GM21515 (cell line): ENCODE data around the gene WDR90.
"Not testable (repeated sequence)": the region's sequence is repeated elsewhere in the genome, so short reads cannot be mapped to it uniquely, and the experiment has no call there.

Experiments
- ATAC-seq: cut with Tn5 transposase; IDR thresholded peaks from one replicate; pipeline ENCODE4 v1.9.1; 2021; ENCODE audit not compliant: unreplicated experiment

The WDR90 gene

DNA sequence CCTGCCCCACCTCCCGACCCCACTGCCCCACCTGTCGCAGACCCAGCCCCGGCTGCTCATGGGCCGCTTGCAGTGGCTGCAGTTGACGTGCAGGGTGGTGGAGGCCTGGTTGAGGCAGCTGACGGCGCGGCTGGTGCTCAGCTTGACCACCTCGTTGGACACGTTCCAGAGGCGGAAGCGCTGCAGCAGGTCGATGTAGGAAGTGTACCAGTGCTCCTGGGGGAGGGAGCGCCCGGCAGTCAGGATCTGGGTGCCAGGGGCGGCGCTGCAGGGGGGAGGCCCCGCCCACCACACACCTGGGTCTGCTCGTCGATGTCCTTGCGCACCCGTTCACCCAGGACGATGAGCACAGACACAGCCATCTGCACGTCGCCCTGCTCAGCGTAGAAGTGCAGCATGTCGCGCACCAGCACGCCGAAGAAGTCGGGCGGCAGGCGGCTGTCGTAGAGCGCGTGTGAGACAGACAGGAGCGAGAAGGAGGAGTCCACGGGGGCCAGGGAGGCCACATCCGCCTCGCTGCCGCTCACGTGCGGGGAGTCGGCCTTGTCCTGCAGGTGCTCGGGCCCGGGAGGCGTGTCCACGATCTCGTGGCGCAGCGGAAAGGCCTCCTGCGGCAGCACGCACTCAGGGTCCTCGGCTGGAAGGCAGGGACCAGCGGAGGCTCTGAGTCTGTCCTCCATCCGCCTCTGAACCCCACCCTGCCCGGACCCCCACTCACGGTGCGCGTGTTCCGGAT lies 36.0 kb downstream of the WDR90 start:
- ATAC-seq, result no peak

DNA sequence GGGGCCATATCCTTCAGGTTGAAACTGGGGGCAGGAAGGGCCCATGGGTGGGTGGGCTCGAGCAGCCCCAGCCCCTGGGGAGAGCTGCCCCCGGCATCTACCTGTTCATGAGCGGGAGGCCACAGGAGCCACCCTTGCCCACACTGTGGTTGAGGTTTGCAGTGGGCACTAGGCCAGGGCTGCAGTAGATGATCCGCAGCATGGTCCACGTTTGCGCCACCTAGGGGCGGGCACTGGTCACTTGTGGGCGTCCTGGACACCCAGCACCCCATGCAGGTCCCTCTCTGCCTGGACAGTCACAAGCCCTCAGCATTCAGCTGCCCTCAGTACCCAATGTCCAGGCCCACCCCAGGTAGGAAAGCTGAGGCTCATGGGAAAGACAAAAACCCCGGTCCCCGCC lies 36.8 kb downstream of the WDR90 start:
- ATAC-seq, result no peak

DNA sequence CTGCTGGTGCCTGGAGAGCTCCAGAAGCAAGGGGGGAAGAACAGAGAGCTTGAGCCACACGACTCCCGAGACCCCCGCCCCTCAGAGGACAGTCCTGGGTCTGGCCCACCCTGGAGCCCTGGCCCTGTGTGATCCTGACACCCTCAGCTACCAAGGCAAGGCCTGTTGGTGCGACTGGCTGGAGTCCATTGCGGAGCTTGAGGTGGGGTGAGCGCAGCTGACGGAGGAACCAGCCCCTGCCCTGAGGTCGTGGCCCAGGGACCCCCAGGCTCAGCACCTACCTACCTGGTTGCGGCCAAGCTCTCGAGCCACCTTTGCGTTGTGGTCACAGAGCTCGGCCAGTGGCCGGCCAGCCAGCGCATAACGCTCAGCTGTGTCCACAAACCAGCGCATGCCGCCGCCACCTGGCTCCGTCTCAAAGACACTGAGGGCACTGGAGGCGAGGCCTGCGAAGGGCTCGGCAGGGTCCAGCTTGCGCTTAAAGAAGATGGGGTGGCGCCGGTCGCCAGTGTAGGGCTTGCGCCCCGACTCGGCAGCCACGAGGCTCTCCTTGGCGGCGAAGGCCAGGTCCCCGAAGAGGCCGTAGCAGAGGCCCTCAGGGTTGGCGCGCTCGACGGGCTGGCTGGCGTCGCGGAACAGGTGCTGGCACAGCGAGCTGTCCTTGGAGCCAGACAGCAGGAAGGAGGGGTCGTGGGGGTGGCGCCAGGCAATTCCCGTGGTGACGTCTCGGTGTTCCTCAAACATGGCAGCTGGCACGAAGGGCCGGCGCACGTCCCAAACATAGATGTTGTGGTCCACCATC lies 37.5 kb downstream of the WDR90 start:
- ATAC-seq, result no peak

DNA sequence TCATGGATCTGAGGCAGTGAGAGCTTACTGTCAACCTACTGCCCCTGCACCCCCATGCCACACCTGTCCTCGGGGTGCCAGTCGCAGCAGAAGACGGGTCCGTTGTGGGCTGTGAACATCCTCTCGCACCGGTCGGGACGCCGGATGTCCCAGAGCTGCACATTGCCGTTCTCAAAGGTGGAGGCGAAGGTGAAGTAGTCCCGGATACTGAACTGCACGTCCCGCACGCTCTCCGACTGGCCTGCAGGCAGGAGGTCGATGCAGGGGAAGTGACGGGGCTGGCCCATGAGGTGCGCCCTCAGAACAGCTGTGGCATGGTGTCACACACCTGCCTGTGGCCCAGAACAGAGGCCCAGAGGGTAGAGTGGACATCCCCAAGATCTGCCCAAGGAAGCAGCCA lies 38.3 kb downstream of the WDR90 start:
- ATAC-seq, result no peak

DNA sequence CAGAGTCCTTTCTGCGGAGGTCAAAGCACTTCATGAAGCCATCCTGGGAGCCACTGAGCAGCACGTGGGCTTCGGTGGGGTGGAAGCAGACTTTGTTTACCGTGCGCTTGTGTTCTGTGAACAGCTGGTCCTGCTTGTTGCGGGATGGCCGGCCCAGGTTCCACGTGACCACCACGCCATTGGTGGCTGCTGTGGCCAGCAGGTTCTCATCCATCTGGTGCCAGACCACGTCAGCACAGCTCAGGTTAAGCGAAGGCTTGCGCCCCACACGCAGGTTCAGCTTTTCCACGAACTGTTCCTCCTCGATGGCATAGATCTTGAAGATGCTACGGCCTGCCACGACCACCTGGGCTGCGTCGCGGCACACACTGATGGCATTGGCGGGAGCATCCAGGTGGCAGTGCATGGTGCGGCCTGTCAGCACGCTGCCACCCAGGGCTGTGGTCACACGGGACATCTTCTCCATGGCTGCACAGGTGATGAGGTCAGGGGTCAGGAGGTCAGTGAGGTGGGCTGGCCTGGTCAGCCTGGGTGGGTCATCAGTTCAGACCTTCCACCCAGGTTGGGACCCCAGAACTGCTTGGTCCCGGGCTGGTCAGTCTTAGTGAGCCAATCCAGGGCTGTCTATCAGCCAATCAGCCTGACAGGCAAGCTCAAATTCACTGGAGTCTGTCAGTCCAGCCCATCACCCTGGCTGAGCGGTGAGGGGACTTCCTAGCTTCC lies 40.2 kb downstream of the WDR90 start:
- no peak for ATAC-seq

DNA sequence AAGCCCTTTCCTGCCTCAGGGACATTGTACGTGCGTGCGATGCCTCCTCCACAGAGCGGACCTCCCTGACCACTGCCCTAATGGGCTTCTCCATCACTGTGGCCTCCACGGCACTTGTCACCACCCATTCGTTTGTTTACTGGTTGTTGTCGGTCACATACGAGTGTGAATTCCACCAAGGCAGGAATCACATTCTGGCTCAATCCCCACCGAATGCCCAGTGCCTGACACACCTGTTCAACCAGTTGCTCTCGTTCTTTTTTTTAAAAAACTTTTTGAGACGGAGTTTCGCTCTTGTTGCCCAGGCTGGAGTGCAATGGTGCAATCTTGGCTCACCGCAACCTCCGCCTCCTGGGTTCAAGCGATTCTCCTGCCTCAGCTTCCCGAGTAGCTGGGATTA lies 42.1 kb downstream of the WDR90 start:
- ATAC-seq, result not testable (repeated sequence)

DNA sequence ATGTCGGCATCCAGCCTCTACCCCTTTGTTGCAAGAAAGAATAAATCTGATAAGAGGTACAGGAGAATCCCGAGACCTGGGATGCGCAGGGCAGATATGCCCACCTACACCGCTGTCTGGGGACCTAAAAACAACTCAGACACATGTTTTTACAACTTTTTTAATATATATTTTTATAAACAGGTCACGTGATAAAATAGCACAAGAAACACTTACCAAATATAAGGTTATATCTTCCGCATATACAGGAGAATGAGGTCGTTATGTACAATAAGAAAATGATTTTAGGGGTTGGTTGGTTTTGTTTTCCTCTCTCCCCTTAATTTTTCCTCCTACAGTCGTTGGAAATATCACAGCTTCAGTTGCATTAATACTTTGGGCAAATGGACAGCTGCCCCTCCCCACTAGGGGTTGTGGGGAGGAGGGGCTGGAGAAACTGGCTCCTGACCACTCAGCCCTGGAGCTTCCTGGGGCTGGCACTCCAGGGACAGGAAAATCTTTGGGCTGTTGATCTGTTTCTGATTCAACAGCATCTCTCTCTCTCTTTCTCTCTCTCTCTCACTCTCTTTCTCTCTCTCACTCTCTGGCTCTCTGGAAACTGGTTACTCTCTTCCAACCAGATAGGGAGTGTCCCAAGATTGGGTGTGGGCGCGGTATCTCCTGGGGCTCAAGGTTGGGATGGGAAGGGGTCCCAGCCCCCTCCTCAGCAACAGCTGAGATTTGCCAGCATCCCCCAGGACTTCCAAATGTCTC lies 43.4 kb downstream of the WDR90 start:
- ATAC-seq, result no peak

DNA sequence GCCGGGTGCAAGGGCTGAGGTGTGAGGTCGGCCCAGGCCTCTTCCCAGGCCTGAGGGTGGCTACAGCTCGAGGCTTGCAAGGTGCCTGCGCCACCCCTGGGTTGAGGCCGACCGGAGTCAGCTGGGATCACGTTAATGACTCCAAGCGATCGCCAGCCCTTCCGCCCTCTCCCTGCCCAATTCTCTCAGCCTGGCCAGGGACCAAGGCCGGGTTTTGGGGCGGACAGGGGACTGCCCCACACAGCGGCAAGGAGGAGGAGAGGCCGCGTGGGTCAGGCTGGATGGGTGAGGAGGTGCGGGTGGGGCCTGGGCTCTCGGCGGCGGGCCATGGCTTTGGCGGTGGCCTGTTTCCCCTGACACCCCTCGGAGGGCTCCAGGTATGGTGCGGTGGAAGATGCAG lies 44.2 kb downstream of the WDR90 start:
- no peak for ATAC-seq

DNA sequence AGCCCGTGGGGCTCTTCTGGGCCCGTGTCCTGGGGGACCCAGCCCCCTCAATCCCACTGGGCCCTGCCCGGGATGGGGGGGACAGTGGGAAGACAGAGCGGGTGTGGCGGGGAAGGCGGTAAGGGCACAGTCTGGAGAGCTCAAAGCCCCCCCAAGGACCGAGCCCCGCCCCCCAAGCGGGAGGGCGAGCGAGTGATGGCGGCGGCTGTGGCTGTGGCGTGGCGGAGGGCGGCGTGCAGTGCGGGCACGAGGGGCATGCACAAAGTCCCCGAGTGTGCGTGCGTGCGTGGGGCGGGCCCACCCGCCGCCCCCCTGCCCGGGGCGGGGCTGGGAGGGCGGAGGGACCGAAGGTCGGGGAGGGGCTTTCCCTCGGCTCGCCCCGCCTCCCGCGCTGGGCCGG lies 44.6 kb downstream of the WDR90 start:
- ATAC-seq, result no peak

DNA sequence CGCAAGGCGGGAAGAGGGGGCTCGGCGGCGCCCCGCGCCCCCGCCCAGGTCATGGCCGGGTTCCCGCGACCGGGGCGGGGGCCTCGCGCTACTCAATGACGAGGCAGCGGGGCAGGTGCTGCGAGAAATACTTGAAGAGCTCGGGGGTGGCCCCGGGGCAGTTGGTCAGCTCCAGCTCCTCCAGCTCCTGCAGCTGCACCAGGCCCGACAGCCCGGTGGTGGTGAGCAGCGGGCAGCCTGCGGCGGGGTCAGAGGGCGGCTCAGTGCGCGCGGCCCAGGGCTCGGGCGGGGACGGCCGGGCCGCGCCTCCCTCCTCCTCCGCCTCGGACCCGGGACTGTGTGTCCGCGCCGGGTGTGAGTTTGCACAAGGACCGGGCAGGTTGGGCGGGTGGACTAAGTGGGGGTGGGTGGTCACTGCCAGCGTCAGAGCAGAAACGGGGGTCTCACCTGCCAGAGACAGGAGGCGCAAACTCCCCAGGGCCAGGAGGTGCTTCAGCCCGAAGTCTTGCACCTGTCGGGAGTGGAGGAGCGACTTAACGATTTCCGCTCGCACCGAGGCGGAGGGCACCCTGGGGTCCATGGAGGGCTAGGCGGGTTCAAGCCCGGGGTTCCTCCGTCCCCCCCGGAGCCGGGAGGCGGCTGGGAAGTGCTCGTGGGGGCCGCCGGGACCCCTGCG lies 45.2 kb downstream of the WDR90 start:
- ATAC-seq, result no peak

DNA sequence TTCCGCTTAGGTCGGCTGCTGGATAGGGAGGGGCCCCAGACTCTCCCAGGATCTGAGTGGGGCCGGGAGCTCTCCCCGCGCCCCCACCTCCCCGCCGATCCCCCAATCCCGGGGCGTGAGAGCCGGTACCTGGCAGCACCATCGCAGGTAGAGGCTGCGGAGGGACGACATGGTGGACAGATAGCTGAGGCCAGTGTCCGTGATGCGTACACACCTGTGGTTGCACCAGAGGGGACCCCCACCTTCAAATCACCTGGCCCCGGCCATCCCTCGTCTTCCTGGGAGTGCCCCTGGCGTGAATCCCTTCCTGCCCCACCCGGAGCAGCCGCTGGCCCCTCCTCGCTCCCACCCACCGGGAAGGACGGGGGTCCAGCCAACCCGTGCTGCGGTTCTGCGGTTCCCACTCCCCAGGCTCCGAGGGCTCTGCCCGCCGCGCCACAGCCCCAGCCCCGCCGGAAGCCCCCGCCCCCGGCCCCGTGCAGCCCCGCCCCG lies 45.7 kb downstream of the WDR90 start:
- no peak for ATAC-seq

DNA sequence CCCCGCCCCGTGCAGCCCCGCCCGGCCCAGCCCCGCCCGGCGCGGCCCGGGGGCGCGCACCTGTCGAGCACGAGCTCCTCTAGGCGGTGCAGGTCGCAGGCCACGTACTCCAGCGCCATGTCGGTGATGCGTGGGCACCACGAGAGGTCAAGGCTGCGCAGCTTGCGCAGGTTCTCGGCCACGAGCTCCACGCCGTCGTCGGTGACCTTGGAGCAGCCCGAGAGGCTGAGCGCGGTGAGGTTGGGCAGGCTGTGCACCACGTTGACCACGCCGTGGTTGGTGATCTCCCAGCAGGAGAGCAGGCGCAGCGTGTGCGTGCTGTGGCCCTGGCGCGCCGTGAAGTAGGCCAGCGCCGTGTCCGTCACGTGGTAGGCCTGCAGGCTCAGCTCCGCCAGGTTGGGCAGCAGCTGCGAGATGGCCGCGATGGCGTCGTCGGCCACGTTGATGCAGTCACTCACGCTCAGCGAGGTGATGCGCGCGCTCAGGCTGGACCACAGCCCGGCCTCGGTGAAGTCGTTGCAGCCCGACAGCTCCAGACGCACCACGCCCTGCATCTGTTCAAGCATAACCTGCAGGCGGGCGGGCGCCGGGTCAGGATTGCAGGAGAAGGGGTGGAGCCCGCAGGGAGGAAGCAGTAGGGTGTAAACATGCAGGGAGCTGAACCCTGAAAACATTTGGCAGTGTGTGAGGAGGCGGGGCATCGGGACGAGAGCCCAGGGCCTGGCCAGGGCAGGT lies 46.4 kb downstream of the WDR90 start:
- no peak for ATAC-seq

DNA sequence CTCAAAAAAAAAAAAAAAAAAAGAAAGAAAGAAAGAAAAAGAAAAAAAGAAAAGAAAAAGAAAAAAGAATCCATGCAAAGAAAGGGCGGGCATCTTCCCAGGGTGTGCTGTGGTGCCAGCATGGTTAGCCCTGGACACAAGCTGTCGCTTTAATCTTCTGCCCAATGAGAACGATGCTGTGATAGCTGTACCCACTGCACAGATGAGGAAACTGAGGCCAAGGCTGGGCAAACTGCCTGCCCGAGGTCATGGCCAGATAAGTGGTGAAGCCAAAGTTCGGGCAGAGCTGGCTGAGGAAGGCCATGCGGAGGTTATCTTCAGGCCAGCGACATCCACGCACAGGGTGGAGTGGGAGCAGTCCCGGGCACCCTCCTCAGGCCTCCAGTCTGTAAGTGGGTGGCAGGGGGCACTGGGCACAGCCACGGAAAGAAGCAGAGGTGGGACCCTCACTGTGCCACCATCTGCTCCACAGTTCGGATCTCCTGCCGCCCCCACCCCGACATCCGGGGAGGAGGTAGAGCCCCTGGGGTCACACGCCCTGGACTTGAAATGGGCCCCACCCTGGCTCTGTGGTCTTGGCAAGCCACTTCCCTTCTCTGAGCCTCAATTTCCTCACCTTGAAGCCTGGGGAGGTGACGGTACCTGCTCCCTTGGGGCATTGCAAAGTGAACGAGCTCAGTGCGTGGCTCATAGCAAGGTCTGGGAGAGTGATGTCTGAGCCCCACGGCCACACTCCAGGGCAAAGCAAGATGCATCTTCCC lies 49.9 kb downstream of the WDR90 start:
- no peak for ATAC-seq

DNA sequence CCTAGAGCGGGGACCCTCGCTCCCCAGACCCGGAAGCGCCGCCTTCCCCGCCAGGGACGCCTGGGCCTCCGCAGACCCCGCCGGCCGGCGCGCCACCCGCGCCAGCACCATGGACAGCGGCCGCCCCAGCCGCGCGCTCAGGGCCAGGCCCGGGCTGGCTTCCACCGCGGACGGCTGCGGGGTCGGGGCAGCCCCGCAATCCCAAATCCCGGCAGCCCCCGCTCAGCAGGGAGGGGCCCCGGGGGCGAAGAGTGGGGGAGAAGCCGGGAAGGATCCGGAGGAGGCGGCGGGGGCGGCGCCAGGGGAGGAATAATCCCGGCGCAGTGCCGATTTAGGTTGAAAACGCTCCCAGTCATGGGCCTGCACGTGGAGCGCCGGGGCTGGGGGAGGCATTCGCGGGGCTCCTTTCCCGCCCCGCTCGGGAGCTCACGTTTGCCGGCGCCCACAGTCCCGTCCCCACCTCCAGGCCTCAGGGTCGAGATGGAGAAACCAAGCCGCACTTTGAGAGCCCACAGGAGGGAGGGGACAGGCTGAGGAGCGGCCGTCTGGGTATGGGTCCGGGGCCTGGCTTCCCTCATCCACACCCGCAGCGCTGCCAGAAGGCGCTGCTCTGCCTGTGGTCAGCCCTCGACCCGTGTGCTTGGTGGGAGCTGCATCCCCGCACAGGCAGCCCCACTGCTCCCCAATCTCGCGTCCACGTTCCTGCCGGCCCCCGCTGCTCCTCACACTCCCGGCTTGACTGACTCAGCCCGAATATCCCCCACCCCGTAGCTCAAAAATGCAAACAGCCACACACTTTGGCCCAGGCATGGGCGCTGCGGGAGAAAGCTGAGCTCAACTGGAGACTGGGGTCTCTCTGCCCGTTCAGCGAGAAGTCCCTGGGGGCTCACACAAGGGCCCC lies 51.8 kb downstream of the WDR90 start:
- no peak for ATAC-seq

DNA sequence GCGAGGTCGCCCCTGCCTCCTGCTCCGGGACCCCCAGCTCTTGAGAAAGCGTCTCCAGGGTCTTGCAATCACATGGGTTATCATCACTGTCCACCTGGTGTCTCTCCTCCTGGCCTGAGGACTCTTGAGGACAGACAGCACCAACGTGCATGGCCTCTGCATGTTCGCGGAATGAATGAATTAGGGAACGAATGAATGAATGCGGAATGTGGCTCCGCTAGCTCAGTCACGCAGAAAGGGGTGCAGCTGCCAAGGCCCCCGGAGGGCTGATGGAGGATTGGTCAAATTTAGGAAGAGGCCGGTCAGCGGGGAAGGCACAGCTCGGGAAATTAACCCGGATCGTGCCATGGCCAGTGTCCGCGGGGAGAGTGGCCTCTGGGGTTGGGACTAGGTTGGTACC lies 53.2 kb downstream of the WDR90 start:
- no peak for ATAC-seq

DNA sequence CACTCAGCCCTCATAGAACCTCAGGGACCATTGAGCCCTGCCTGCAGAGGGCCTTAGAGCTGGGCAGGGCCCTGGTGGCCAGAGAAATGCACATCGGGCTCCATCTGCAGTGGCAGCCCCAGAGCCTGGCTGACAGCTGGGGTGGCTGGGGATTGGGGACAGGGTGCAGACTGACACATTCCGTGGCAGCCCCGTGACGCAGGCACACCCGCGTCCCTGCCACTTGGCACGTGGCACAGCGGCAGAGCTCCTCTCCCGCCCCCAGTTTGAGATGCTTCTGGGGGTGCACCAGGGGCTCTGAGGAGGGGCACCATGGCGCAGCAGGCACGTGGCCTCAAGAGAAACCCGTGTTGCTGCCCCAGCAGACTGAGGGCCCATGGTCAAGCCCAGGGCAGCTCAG lies 54.2 kb downstream of the WDR90 start:
- ATAC-seq, result no peak

DNA sequence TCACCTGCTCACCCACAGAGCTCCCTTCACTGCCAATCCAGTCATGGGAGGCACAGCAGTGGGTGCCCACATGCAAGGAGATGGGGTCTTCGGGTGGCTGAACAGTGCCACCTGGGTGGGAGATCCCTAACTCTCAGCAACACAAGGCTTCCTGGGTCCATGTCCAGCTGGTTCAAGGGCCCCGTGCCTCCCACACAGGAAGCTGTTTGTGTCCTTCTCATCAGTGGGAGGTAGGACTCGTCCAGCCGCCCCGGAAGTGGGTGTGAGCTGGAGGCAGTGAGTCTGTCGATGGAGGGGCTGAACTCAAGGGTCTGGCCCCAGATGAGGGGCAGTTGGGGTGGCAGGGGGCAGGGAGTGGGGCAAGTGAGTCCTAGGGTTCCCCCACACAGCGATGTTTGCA lies 54.9 kb downstream of the WDR90 start:
- ATAC-seq, result no peak
